Stimulated activated naive CD8-positive, alpha-beta T cell treated with anti-CD3 and anti-CD28 coated beads, Interleukin-15, amount 100 ng/mL, for 72 hours (primary cell): ENCODE measurements around the gene SVOPL.
"Not testable (repeated sequence)": the region's sequence is repeated elsewhere in the genome, so short reads cannot be mapped to it uniquely, and the experiment has no call there.

Source experiments
- ATAC-seq: fragments of 150-1000 bp; cut with Tn5 transposase; 2 replicates; pipeline ENCODE4 v1.10.0; 2021; ENCODE audit warnings: mild to moderate bottlenecking, moderate library complexity
- DNase-seq, 2 donors: peaks; one replicate each; pipeline ENCODE4 v3.0.0; 2021 to 2022
- H3K27ac Mint-ChIP-seq, 2 donors: one replicate each; pipeline ENCODE4 v1.8.0; 2022; ENCODE audit warnings: mild to moderate bottlenecking in 2 of 2, mixed read lengths in 2 of 2, moderate library complexity in 2 of 2
- H3K27me3 Mint-ChIP-seq: one replicate; pipeline ENCODE4 v1.8.0; 2022; ENCODE audit warnings: mixed read lengths
- H3K4me1 Mint-ChIP-seq: one replicate; pipeline ENCODE4 v1.8.0; 2022; ENCODE audit warnings: mild to moderate bottlenecking, mixed read lengths
- H3K4me3 Mint-ChIP-seq, 2 donors: one replicate each; pipeline ENCODE4 v1.8.0; 2022; ENCODE audit warnings: mild to moderate bottlenecking in 2 of 2, mixed read lengths in 2 of 2, moderate library complexity in 1 of 2
- H3K9me3 Mint-ChIP-seq, 2 donors: one replicate each; pipeline ENCODE4 v1.8.0; 2022; ENCODE audit warnings: mixed read lengths in 2 of 2

Gene SVOPL

GRCh38 chr7:138720286-138720685 lies 19.1 kb upstream of the SVOPL start:
- ATAC-seq, result no peak
- H3K27me3 Mint-ChIP-seq, result peaks cover 8% of the 10 kb centered on the region
- DNase-seq, result no peak
- H3K27ac Mint-ChIP-seq, result peak overlapping the region in 1 of 2 donors; percentile 53
- no peak overlapping the region for H3K4me3 Mint-ChIP-seq
- no peaks in the 10 kb centered on the region for H3K9me3 Mint-ChIP-seq
- peaks cover 20% of the 10 kb centered on the region for H3K4me1 Mint-ChIP-seq

DNA sequence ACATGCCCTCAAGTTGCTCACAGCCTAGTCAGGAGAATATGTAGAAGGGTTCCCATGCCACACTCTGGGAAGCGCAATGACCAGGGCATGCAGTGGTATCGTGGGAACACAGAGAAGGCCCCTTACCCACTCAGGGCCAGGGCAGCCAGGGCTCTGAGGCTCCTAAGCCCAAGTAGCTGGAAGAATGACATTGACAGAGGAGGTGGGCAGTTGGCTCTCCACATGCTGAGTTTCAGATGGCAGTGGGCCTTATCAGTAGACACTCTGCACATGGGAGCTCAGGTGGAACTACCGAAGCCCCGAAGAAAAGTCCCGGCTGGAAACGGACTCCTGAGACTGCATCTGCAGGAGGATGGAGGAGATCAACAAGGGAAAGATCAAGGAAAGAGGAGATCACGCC lies 15.7 kb upstream of the SVOPL start:
- peak overlapping the region; percentile 17 to 26 for H3K4me3 Mint-ChIP-seq
- peak overlapping the region; percentile 35 to 51 for H3K27ac Mint-ChIP-seq
- H3K9me3 Mint-ChIP-seq, result no peaks in the 10 kb centered on the region
- H3K4me1 Mint-ChIP-seq, result peaks cover 26% of the 10 kb centered on the region
- no peak for DNase-seq
- ATAC-seq, result no peak
- H3K27me3 Mint-ChIP-seq, result peaks cover 8% of the 10 kb centered on the region

GRCh38 chr7:138713191-138713590 lies 12.0 kb upstream of the SVOPL start:
- ATAC-seq (no peak), DNase-seq (no peak)
- H3K27ac Mint-ChIP-seq, result peak overlapping the region in 1 of 2 donors; percentile 66
- peaks cover 19% of the 10 kb centered on the region for H3K4me1 Mint-ChIP-seq
- H3K9me3 Mint-ChIP-seq, result no peaks in the 10 kb centered on the region
- H3K27me3 Mint-ChIP-seq, result peaks cover 8% of the 10 kb centered on the region
- H3K4me3 Mint-ChIP-seq, result no peak overlapping the region

GRCh38 chr7:138712652-138713051 lies 11.5 kb upstream of the SVOPL start:
- H3K27ac Mint-ChIP-seq, result no peak overlapping the region
- no peaks in the 10 kb centered on the region for H3K9me3 Mint-ChIP-seq
- ATAC-seq, result no peak
- H3K27me3 Mint-ChIP-seq, result peaks cover 8% of the 10 kb centered on the region
- DNase-seq, result no peak
- H3K4me3 Mint-ChIP-seq, result no peak overlapping the region
- peaks cover 14% of the 10 kb centered on the region for H3K4me1 Mint-ChIP-seq

- ATAC-seq (no peak), DNase-seq (no peak)
These were observed 9.6 kb upstream of the SVOPL start for GRCh38 chr7:138710536-138711385.

DNA sequence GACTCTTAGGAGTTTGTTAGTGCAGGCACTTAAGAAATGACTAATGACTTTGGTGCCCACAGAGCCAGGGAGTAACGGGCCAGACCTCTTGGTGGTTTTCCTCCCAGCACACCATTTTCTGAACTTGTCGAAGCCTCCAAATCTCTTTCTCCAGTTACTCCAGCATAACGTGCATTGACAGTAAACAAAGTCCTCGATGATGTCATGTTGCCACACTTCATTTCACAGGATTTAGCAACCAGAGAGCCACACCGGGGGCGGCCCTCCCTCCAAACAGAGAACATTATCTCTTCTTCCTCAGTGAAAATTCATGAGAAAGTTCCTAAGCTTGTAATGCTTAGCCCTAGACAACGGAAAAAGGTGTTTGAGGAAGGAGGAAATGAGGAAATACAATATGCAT lies 4.0 kb upstream of the SVOPL start:
- H3K27ac Mint-ChIP-seq, result no peak overlapping the region

More at GRCh38 chr7:138710536-138711385, 9.6 kb upstream of the SVOPL start:
- Mint-ChIP-seq H3K27ac (no peak overlapping the region), H3K9me3 (no peaks in the 10 kb centered on the region), H3K4me3 (no peak overlapping the region), H3K4me1 (peaks cover 6% of the 10 kb centered on the region), H3K27me3 (peaks cover 2% of the 10 kb centered on the region)

DNA sequence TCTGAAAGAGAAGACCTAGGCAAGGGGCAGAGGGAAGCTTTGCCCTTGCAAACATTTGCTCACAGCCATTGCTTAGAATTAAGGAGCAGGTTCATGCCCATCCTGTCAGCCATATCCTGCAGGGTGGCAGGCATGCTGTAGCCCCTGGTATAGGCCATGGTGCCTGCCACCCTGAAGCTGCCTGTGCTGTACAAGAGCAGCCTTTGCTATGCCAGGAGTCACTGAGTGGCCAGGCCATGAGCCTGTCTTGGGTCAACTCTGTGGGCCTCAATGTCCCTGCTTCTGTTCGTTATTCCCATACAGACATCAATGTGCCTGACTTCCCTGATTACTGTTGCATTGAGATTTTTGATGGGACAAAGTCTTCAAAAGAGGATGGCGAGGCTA lies 368 bp upstream of the SVOPL start:
- no peak for ATAC-seq
- Mint-ChIP-seq H3K27me3 (no peaks in the 10 kb centered on the region), H3K9me3 (no peaks in the 10 kb centered on the region), H3K4me1 (no peaks in the 10 kb centered on the region), H3K27ac (no peak overlapping the region), H3K4me3 (no peak overlapping the region)
- no peak for DNase-seq

More for the DNA sequence above, 4.0 kb upstream of the SVOPL start:
- ATAC-seq (no peak), DNase-seq (no peak)
- no peaks in the 10 kb centered on the region for H3K27me3 Mint-ChIP-seq
- H3K4me1 Mint-ChIP-seq, result no peaks in the 10 kb centered on the region
- no peak overlapping the region for H3K4me3 Mint-ChIP-seq
- no peaks in the 10 kb centered on the region for H3K9me3 Mint-ChIP-seq

DNA sequence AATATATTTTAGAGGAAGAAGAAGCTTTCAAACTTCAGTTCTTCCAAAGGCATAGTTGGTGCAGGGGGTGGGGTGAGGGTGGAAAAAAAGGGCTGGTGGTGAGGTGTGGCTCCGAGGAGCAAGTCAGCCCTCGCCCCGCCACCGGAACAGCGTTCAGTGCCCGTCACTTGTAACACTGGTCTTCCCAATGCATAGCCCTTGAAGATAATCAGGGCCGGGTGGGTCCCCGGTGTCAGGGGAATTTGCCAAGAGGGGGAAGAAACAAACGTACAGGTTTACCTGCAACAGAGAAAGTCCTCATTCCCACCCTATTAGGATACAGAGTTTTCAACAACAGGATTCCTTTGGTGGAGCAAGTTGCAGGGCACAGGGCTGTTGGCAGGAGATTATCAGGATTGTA lies 1.5 kb downstream of the SVOPL start:
- Mint-ChIP-seq H3K4me1 (no peaks in the 10 kb centered on the region), H3K4me3 (no peak overlapping the region), H3K27ac (no peak overlapping the region), H3K27me3 (no peaks in the 10 kb centered on the region), H3K9me3 (no peaks in the 10 kb centered on the region)
- ATAC-seq (no peak), DNase-seq (no peak)

- DNase-seq (no peak), ATAC-seq (no peak)
- no peaks in the 10 kb centered on the region for H3K9me3 Mint-ChIP-seq
- H3K27me3 Mint-ChIP-seq, result no peaks in the 10 kb centered on the region
- H3K4me3 Mint-ChIP-seq, result no peak overlapping the region
- H3K4me1 Mint-ChIP-seq, result no peaks in the 10 kb centered on the region
- no peak overlapping the region for H3K27ac Mint-ChIP-seq
These were observed 2.9 kb downstream of the SVOPL start for GRCh38 chr7:138698281-138698680.

DNA sequence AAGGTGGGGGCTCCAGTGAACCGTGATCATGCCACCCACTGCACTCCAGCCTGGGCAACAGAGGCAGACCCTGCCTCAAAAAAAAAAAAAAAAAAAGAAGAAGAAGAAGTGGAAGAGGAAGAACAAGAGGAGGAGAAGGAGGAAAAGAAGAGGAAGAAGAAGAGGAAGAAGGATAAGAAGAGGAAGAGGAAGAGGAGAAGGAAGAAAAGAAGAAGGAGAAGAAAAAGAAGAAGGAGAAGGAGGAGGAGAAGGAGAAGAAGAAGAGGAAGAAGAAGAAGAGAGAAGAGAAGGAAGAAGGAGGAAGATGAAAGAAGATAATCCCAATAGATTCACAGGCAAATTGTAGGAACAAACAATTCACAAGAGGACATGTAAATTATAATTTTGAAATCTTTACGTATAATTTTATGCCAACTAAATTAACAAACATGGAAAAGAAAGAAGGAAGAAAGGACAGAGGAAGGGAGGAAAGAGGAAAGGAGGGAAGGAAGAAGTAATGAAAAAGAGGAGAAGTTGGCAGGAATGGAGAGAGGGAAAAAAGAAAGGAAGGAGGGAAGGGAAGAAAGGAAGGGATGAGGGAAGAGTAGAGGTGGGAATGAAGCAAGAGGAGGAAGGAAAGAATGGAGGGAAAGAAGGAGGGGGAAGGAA lies 3.5 kb downstream of the SVOPL start:
- no peak overlapping the region for H3K4me3 Mint-ChIP-seq
- no peaks in the 10 kb centered on the region for H3K27me3 Mint-ChIP-seq
- H3K4me1 Mint-ChIP-seq, result no peaks in the 10 kb centered on the region
- DNase-seq, result no peak
- no peaks in the 10 kb centered on the region for H3K9me3 Mint-ChIP-seq
- no peak for ATAC-seq
- peak overlapping the region in 1 of 2 donors; percentile 4 for H3K27ac Mint-ChIP-seq

DNA sequence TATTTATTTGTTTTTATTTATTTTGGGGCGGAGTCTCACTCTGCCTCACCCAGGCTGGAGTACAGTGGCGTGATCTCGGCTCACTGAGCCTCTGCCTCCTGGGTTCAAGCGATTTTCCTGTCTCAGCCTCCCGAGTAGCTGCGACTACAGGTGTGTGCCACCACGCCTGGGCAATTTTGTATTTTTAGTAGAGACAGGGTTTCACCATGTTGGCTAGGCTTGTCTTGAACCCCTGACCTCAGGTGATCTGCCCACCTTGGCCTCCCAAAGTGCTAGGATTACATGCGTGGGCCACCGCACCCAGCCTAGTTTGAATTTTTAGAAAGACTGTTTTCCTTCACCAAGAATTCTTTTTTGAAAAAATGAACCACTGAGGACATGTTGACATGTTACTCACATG lies 5.4 kb downstream of the SVOPL start:
- not testable (repeated sequence) for H3K4me3 Mint-ChIP-seq, H3K27me3 Mint-ChIP-seq, DNase-seq, H3K9me3 Mint-ChIP-seq, H3K4me1 Mint-ChIP-seq, ATAC-seq, H3K27ac Mint-ChIP-seq

- no peaks in the 10 kb centered on the region for H3K4me1 Mint-ChIP-seq
- H3K27me3 Mint-ChIP-seq, result no peaks in the 10 kb centered on the region
- H3K4me3 Mint-ChIP-seq, result no peak overlapping the region
- ATAC-seq (no peak), DNase-seq (no peak)
- no peaks in the 10 kb centered on the region for H3K9me3 Mint-ChIP-seq
- H3K27ac Mint-ChIP-seq, result no peak overlapping the region
These were observed 6.1 kb downstream of the SVOPL start for GRCh38 chr7:138695106-138695505.

GRCh38 chr7:138691178-138691577 lies 10.0 kb downstream of the SVOPL start:
- ATAC-seq, result no peak
- no peak for DNase-seq
- no peaks in the 10 kb centered on the region for H3K4me1 Mint-ChIP-seq
- no peaks in the 10 kb centered on the region for H3K27me3 Mint-ChIP-seq
- H3K9me3 Mint-ChIP-seq, result peaks cover 0 to 8% of the 10 kb centered on the region in 2 donors
- no peak overlapping the region for H3K4me3 Mint-ChIP-seq
- no peak overlapping the region for H3K27ac Mint-ChIP-seq

- no peak overlapping the region for H3K4me3 Mint-ChIP-seq
- no peak for DNase-seq
- H3K27ac Mint-ChIP-seq, result no peak overlapping the region
- H3K4me1 Mint-ChIP-seq, result no peaks in the 10 kb centered on the region
- ATAC-seq, result no peak
- peaks cover 0 to 8% of the 10 kb centered on the region in 2 donors for H3K9me3 Mint-ChIP-seq
- H3K27me3 Mint-ChIP-seq, result no peaks in the 10 kb centered on the region
These were observed 10.7 kb downstream of the SVOPL start for GRCh38 chr7:138690495-138690894.

- H3K9me3 Mint-ChIP-seq, H3K27me3 Mint-ChIP-seq, H3K4me1 Mint-ChIP-seq, H3K4me3 Mint-ChIP-seq, ATAC-seq, DNase-seq: not testable (repeated sequence)
- peak overlapping the region in 1 of 2 donors; percentile 42 for H3K27ac Mint-ChIP-seq
These were observed 13.1 kb downstream of the SVOPL start for GRCh38 chr7:138688037-138688436.

GRCh38 chr7:138684340-138684739 lies 16.8 kb downstream of the SVOPL start:
- Mint-ChIP-seq H3K4me1 (no peaks in the 10 kb centered on the region), H3K27ac (no peak overlapping the region), H3K4me3 (no peak overlapping the region), H3K27me3 (no peaks in the 10 kb centered on the region), H3K9me3 (peaks cover 0 to 8% of the 10 kb centered on the region in 2 donors)
- DNase-seq, result no peak
- ATAC-seq, result no peak
